Stimulated activated CD8-positive, alpha-beta memory T cell treated with anti-CD3 and anti-CD28 coated beads, Interleukin-2, amount 100 ng/mL, for 48 hours (primary cell): ENCODE data around the gene TMEM132D.
"Not testable (repeated sequence)": the region's sequence is repeated elsewhere in the genome, so short reads cannot be mapped to it uniquely, and the experiment has no call there.

ENCODE experiments used
- DNase-seq, 2 donors: peaks; one replicate each; pipeline ENCODE4 v3.0.0-alpha.2; 2020; ENCODE audit warnings: low read depth in 2 of 2

TMEM132D gene

DNA sequence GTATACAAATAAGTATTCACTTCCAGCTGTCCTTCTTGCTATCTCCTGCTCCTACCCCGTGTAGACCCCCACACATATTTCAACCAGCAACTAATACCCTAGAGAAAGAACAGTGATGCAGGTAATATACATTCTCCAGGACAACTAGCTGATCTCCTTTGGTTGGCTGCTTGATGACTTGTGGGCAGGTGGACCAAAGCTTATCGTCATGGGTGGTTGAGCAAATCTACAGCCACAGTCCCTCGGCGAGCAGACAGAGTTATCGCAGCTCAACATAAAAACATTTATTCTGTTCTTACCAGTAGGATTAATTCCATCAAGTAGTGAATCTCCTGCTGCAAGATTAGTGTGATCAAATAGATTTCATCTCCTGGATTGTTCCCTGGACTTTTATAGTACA, 314.3 kb downstream of the TMEM132D start:
- no peak for DNase-seq

DNA sequence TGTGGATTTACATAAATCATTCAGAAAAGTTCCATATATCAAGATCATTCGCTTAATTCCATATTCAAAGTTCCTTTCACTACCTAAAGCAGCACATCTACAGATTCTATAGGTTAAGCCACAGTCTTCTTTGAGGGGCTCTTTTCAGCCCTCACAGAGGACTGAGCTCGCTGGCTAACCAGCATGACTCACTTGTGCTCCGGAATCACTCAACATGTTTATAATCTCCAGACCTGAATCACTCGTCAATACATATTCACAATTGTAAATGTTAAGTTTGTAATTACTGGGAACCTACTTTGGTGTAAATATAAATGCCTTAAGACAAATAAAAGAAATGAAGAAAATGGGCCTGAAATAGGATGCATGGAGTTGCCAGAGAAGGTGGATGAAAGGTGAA, 315.7 kb downstream of the TMEM132D start:
- DNase-seq, result no peak

DNA sequence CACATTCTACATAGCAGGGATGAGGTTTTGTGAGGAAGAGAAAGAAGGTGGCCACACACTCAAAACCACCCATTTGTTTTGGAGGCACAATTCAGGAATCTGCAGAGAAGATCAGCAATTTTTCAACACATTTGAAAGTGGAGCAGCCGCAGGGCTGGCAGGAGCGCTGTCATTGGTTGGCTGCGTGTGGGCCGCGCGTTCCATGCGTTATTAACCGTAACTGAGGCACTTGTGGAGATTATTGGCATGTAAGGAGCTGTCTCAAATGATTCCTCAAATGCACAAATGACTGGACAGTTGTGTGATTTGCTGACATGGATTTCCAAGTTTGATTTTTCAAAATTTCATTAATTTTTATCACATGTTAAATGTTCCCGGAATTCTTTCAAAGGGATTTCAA, 318.5 kb downstream of the TMEM132D start:
- DNase-seq, result no peak

DNA sequence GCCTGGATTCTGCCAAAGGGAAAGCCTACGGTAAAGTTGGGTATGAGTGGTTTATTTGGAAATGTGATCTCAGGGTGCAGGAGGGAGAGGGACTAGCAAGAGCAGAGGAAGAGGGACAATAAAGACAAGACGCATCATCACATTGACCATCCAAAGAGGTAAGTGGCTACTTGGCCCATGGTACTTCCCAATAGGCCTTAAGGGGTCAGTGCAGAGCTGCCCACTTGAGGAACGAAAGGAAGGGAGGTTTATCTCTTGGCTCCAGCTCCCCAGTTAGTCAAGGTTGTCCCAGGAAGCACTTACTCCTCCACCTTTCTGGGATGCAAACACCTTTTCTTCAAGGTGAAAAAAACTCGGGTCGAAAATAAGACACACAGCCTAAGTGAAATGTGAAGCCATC, 323.9 kb downstream of the TMEM132D start:
- DNase-seq, result no peak

DNA sequence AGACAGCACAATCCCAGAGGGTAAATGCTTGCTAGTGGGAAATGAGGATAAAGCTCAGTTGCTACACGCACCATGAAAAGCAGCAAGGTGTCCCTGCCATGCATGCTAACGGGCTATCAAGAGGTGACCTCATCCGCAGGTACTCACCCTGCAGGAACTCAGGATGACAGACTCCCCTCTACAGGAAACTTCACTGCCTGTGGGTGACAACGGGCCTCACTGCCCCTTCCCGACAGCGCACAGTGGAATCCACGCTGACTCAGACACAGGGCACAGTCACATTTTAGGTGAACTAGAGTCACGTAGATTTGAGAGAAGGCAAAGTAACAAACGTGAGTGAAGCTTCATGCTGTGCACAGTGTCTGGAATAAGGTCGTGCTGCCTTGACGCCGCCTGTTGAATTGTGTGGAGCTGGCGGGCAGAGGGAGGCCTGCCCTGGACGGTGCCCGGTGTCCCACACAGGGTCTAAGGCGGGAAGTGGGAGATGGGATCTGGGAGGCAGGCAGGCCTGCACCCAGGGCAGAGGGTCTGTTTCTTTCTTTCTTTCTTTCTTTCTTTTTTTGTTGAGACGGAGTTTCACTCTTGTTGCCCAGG, 331.8 kb downstream of the TMEM132D start:
- DNase-seq, result no peak

DNA sequence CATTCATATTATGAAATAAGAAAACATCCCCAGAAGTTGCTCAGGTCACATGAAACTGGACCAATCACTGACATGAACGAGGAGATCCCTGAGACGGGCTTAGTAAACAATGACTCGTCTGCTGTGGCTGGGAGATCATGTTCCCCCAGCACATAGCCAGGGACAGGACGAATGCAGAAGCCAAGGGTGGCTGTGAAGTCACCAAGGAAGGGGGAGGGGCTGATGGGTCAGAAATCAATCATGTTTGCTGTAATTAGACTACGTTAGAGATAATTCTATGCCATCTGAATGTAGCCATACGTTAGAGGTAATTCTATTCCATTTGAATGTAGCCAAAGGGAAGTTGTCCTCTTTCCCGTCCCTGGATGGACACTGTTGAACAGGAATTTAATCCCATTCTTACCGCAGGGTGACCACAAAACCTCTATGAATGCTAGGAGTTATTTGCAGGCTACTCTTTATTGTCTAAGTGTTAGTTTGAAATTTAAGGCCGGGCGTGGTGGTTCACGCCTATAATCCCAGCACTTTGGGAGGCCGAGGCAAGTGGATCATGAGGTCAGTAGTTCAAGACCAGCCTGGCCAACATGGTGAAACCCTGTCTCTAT, 332.9 kb downstream of the TMEM132D start:
- DNase-seq, result no peak

DNA sequence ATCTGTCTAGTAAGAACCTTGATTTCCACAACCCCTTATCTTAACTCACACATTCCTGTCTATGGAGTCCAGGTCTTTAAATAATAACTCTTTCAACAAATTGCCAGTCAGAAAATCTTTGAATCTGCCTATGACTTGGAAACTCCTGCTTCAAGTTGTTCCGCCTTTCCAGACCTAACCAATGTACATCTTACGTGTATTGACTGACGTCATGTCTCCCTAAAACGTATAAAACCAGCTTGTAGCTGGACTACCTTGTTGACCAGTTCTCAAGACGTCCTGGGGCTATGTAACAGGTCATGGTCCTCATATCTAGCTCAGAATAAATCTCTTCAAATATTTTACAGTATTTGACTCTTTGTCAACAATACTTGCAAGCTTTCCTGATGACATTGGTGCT, 337.0 kb downstream of the TMEM132D start:
- no peak for DNase-seq

DNA sequence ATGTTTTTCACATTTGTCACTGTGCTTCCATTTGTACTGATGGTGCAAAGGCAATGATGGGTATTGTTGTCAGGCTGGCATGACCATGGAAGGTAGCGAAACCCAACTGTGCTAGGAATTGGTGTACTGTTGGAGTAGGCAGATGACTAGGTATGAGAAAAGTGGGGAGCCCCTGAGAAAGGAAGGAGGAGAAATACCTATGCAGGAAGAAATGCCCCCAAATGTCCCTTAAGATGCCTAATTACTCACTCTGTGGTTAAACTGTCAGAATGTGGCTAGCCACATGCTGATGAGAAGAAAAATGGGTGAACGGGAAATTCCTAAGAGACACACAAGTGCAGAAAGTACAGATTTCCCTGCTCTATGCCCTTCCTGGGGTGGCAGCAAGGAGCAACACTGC, 339.1 kb downstream of the TMEM132D start:
- no peak for DNase-seq

DNA sequence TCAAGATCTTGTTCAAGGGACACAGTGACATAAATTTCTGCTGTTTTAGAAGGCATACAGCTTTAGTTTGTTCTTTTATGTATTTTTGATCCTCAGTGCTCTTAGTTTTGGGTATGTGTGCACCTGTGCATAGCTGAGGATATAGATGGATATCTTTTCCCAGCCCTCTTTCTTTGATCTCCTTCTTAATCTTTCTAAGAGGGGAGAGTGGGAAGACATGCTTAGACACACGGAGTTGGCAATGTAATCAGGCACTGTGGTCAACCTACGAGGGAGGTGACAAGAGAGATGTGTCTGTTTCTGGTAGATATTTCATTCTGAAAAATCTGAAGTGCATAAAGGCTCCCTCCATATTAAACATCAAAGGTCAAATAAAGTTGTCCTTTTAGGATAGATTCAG, 340.6 kb downstream of the TMEM132D start:
- DNase-seq, result no peak

DNA sequence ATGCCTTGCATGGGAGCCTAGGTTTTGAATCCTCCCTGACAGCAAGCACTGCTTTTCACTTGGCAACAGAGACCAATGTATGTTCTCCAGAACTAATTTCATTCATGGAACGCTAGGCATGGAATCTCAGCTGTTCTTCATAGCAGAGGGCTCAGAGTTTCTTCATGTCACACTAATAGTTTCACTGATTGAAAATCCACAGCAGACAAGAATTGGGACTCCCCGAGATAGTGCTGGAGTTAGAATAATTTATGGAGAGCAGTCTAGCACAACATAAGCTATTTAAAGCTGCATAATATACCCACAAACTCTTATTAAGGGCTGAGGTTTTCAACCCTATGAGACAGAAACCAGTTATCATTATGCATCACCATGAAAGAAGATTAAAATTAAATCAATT, 342.5 kb downstream of the TMEM132D start:
- no peak for DNase-seq

DNA sequence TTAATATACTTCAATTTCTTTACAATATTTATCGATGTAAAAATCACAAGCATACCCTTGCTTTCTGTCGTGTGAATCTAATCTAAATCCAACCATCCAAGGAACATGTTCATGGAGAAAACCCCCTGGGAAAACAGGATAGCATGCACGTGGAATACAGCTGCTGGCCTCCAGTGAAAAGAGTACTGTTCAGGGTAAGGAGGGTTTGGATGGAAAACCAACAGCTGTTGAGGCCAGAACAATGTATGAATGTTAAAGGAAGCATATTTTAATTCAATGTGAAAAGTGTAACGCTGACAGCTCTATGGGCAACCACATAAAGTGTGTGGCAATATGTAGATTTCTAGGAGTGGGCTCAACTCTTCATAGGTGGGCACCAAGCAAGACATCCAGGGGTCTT, 344.0 kb downstream of the TMEM132D start:
- no peak for DNase-seq

DNA sequence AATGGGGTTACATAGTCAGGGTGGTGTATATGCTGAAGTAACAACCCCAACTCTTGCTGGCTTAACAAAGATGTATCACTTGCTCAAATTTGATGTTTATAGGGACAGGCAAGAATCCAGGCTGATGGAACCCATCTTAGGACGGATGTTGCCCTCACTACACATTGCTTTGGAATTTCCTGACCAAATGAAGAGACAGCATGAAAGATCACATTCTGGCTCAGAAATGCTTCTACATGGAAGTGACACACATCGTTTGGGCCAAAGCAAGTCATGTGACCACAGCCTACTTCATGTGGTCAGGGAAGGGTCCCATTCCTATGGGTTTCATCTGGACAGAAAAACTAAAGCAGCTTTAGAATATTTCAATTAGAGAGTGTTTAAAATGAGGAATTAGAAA, 345.8 kb downstream of the TMEM132D start:
- no peak for DNase-seq

DNA sequence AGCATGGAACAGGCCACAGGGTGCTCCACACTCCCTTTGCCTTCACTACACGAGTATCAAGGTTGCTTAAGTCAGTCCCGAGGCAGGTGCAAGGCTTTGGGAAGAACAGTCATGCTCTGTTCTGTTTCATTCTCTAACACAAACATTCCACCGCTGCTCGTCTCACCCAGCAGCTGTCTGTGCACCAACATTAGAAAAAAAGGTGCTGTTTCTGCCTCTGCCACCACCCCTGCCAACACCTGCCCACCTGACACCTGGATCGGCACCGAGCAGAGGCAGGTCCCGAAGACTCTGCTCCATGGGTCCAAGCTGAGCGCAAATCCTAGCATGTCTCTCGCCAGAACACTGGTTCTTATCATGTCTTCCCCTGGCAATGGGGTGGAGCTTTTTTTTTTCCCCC, 347.7 kb downstream of the TMEM132D start:
- no peak for DNase-seq

DNA sequence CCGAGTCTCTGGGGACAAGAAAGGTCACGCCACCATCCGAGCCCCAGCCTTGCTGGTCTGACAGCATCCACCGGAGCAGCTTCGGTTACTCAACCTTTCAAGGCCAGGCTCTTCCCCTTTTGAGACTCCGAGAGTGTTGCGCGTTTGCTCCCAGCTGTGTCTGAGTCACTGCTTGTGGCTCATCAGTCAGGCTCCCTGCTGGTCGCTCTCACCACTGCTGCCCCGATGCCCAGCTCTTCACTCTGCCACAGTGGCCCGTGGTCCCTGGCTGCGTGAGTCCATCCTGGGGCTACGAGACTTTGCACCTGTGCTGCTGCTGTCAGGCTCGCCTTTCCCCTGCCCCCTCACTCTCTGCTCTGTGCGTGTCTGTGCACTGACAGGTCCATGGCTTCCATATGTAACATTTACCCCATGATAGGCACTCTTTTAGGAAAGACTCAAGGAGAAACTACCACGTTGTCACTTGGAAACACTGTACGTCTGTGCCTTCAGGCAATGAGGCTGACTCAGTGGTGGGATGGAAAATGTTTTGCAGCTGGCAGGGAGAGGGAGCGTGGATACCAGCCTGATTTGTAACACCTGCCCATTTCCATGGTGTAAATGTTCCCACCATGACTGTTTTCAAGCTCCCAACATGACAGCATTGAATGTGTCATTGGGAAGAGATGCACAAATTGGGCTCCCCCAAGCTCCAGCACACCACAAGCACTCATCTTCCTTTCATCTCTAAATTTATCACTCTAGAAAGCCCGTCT, 350.7 kb downstream of the TMEM132D start:
- no peak for DNase-seq

DNA sequence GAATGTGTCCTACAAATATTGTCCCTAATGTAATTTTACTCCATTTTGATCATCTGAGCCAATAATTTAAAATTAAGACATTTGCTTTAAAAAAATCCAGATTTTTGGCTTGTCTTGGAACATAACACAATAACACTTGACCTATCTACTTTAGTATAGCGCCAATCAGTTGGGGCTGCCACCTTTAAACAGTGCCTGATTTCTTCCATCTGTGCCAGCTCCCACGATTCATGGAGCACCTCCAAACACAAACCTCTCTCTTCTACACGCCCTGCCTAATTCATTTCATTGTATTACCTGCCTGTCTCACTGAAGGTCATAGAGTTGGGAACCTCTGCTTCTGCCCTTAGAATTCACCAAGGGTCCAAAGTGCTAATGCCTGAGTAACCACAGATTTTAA, 352.4 kb downstream of the TMEM132D start:
- DNase-seq, result no peak

DNA sequence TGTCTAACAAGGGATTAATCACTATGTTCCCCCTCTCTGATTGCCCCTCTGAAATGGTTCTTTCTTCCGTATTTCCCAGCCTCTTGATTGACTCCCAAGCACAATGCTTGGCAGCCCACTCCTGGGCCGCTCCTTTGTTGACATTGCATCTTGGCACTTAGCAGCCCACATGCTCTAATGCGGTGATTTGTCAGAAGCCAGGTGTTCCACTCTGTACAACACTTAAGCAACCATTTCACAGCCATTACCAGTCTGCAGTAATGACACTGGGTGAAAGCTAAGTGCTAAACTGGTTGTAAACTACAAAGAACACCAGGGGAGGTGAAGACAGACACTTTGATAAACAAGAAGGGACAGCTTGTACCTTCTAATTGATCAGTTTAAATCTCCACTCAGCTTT, 353.5 kb downstream of the TMEM132D start:
- no peak for DNase-seq

DNA sequence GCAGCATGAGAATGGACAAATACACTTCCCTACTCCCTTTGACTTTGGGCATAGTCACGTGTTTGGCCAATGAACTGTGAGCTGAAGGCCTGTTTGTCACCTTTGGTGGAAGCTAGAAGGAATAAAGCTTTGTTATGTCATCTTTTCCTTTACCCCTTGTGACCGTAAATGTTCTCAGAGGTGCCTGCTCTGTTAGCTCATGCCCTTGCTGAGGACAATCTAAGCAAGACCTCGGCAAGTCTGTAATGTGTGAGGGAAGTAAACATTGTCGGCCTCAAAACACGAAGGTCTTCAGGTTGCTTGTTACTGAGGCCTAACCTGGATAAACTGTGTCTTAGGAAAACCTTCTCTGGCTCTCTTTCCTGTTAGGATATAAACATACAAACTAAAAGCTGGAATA, 354.2 kb downstream of the TMEM132D start:
- DNase-seq, result no peak

DNA sequence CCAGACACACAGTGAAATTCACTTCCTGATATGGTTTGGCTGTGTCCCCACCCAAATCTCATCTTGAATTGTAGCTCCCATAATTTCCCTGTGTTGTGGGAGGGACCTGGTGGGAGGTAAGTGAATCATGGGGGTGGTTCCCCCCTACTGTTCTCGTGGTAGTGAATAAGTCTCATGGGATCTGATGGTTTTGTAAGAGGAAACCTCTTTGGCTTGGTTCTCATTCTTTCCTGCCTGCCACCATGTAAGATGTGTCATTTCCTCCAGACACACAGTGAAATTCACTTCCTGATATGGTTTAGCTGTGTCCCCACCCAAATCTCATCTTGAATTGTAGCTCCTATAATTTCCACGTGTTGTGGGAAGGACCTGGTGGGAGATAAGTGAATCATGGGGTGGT, 354.8 kb downstream of the TMEM132D start:
- DNase-seq, result not testable (repeated sequence)

DNA sequence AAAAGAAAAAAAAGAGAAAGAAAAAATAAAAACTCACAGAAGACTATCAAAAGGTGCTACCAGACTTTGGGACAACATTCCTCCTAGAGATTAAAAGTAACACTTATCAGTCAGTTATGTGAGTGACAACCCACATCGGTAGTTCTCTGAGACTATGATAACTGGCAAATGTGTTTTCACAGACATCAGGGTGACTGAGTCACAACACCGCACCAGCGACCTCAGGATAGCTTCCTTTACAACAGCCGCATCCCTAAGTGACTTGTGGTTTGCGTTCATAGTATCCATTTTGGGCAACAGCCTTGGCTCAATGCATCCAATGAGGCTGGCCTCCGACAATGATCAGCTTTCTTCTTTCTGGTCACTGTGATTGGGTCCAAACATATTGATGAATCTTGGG, 359.1 kb downstream of the TMEM132D start:
- no peak for DNase-seq

DNA sequence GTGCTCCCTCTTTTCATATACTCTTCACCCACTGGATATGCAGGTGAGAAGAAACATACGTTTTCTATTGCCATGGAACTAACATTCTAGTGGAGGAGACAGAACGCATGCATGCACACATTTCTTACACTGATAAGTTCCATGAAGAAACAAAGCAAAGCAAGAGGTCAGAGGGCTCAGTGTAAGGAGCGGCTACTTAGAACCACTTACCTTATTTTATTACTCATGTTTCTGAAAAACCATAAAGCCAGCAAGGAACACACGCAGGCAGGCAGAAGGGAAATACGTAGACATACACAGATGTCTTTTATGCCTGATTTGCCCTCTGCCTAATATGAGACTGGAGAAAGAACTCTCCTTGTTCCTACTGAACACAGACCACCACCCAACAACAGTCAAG, 362.9 kb downstream of the TMEM132D start:
- no peak for DNase-seq

DNA sequence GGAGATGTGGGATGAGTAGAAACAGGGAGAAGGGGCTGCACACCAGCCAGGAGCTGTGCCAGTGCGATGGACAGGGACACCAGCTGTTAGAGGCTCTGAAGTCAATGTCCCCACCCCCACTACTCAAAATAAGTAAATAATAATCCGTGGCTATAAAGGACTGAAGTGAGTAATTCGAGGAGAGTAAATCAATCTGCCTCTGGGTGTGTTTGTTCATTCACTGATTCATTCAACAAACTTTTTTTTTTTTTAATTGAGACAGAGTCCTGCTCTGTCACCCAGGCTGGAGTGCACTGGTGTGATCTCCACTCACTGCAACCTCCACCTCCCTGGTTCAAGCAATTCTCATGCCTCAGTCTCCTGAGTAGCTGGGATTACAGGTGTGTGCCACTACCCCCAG, 363.6 kb downstream of the TMEM132D start:
- DNase-seq, result no peak

DNA sequence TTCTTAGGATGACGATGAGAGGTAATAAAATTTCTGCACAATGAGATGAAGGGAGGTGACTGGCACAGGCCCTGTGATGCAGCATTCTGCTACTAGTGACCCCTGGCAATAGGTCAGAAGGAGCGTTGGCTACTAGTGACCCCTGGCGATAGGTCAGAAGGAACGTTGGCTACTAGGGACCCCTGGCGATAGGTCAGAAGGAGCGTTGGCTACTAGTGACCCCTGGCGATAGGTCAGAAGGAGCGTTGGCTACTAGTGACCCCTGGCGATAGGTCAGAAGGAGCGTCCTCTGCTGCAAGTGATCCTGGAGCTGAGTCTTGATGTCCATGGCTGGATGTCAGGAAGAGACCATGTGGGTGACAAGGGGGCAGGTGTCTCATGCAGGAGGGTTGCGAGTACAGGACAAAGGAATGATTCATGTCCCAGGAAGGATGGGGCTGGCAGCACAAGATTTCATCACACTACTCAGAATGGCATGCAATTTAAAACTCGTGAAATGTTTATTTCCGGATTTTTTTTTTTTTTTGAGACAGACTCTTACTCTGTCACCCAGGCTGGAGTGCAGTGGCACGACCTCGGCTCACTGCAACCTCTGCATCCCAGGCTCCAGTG, 365.0 kb downstream of the TMEM132D start:
- not testable (repeated sequence) for DNase-seq

DNA sequence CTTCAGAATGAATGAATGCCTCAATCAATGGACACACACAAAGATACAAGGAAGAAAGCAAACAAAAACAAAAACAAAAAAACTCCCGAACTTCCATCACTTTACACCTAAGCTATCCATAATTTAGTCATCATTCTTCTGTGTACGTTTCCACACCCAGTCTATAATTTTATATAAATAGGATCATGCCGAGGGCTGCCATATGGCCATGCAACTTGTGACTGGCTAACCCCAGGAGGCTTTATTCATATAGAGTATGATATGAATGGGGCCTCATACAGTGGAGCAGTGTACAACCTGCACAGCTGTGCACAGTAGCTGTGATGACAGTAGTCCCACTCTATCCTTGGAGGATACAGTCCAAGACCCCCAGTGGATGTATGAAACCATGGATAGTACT, 365.7 kb downstream of the TMEM132D start:
- DNase-seq, result no peak
